Endothelial cell (in vitro differentiated cells): ENCODE data around the gene WNK2. TPM values are rescaled to one million over a fixed set of nuclear protein-coding genes. Genes with fewer than 3 reads are reported as not detected.
"Not testable (repeated sequence)": the region's sequence is repeated elsewhere in the genome, so short reads cannot be mapped to it uniquely, and the experiment has no call there.

ENCODE experiments used
- DNase-seq: peaks from one replicate; pipeline ENCODE4 v3.0.0; 2021; ENCODE audit warnings: low spot score
- H3K27ac Mint-ChIP-seq: one replicate; pipeline ENCODE4 v1.8.0; 2021; ENCODE audit warnings: mixed read lengths, inconsistent platforms; ENCODE audit not compliant: unreplicated experiment
- H3K27me3 Mint-ChIP-seq: one replicate; pipeline ENCODE4 v1.8.0; 2021; ENCODE audit warnings: mild to moderate bottlenecking, moderate library complexity, mixed read lengths, inconsistent platforms; ENCODE audit not compliant: unreplicated experiment
- H3K36me3 Mint-ChIP-seq: one replicate; pipeline ENCODE4 v1.8.0; 2021; ENCODE audit warnings: mild to moderate bottlenecking, low read depth, mixed read lengths, inconsistent platforms; ENCODE audit not compliant: unreplicated experiment
- H3K4me1 Mint-ChIP-seq: one replicate; pipeline ENCODE4 v1.8.0; 2021; ENCODE audit warnings: mild to moderate bottlenecking, mixed read lengths, inconsistent platforms; ENCODE audit not compliant: unreplicated experiment
- H3K4me3 Mint-ChIP-seq: one replicate; pipeline ENCODE4 v1.8.0; 2021; ENCODE audit warnings: mild to moderate bottlenecking, mixed read lengths, inconsistent platforms; ENCODE audit not compliant: unreplicated experiment
- H3K9me3 Mint-ChIP-seq: one replicate; pipeline ENCODE4 v1.8.0; 2021; ENCODE audit warnings: mixed read lengths, inconsistent platforms; ENCODE audit not compliant: unreplicated experiment
- total RNA-seq: library from RNA; stranded (reverse); fragmentation: NEBNext Ultra II Directional; extraction: Animal tissue kit (Norgen Biotek cat#: 25700); gene quantifications from one replicate; pipeline ENCODE4 v1.2.1, GENCODE V29; 2021; ENCODE audit not compliant: unreplicated experiment
- TF ChIP-seq, protein P1 (sequence below): fragments of 200-600 bp; sonication (generic); IDR thresholded peaks from one replicate; pipeline ENCODE4 v1.5.0; 2021; ENCODE audit warnings: antibody characterized with exemption; ENCODE audit not compliant: unreplicated experiment

The WNK2 gene
- total RNA-seq, 1 donor from 2014 or later = 0.82 TPM

DNA sequence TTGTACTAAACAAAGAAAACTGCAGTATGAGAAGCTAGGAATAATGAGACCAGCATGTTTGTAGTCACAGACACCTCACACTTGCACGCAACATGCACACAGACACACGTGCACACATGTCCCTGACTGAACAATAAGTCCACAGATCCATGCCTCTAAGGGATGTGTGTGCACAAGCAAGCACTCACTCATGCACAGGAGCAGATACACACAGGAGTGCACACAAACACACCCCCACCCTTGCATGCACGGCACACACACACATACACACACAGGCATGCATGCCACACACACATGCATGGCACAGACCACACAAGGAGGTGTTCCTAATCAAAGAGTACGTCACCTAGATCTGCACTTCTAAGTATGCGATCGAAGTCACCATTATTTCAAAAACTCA, 156.2 kb downstream of the WNK2 start:
- no peak for DNase-seq
- TF ChIP-seq, protein P1, sequence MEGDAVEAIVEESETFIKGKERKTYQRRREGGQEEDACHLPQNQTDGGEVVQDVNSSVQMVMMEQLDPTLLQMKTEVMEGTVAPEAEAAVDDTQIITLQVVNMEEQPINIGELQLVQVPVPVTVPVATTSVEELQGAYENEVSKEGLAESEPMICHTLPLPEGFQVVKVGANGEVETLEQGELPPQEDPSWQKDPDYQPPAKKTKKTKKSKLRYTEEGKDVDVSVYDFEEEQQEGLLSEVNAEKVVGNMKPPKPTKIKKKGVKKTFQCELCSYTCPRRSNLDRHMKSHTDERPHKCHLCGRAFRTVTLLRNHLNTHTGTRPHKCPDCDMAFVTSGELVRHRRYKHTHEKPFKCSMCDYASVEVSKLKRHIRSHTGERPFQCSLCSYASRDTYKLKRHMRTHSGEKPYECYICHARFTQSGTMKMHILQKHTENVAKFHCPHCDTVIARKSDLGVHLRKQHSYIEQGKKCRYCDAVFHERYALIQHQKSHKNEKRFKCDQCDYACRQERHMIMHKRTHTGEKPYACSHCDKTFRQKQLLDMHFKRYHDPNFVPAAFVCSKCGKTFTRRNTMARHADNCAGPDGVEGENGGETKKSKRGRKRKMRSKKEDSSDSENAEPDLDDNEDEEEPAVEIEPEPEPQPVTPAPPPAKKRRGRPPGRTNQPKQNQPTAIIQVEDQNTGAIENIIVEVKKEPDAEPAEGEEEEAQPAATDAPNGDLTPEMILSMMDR = no peak
- Mint-ChIP-seq H3K9me3 (peaks cover 10% of the 10 kb centered on the region), H3K4me3 (no peak overlapping the region), H3K36me3 (peaks cover 25% of the 10 kb centered on the region), H3K4me1 (no peaks in the 10 kb centered on the region), H3K27ac (no peak overlapping the region), H3K27me3 (peaks cover 6% of the 10 kb centered on the region)

DNA sequence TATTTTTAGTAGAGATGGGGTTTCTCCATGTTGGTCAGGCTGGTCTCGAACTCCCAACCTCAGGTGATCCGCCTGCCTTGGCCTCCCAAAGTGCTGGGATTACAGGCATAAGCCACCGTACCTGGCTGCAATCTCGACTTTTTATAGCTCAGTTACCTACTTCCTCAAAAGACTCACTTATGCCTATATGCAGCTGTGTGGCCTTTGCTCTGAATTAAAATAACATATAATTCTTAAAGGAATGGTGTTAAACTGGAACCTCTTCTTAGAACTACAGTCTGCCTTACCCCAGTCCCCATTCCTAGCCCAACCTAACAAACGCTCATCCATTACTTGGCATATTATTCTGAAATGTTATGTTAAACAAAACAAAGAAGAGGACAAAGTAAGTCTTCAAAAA, 157.9 kb downstream of the WNK2 start:
- Mint-ChIP-seq H3K36me3 (peaks cover 24% of the 10 kb centered on the region), H3K9me3 (peaks cover 10% of the 10 kb centered on the region)
- not testable (repeated sequence) for DNase-seq, H3K27ac Mint-ChIP-seq, H3K27me3 Mint-ChIP-seq, H3K4me1 Mint-ChIP-seq, H3K4me3 Mint-ChIP-seq

DNA sequence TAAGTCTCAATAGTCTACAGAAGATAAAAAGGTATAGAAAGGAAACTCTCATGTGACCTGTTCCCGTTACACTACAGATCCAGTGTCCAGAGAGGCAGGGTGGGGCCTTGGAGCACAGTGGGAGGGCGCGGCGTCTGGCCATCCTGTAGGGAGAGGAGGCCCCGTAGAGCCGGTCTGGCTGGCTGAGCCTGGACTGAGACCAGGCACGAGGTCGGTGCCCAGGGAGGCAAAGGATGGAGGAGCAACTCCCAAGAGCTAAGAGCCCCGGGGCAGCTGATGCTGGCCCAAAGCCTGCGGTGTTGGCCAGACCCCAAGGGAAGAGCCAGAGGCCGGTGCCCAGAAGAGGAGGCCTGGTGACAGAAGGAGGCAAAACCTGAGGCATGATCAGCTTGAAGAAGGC, 158.5 kb downstream of the WNK2 start:
- H3K4me3 Mint-ChIP-seq, H3K4me1 Mint-ChIP-seq, H3K27me3 Mint-ChIP-seq, DNase-seq, H3K27ac Mint-ChIP-seq: not testable (repeated sequence)
- Mint-ChIP-seq H3K9me3 (peaks cover 10% of the 10 kb centered on the region), H3K36me3 (peaks cover 18% of the 10 kb centered on the region)

DNA sequence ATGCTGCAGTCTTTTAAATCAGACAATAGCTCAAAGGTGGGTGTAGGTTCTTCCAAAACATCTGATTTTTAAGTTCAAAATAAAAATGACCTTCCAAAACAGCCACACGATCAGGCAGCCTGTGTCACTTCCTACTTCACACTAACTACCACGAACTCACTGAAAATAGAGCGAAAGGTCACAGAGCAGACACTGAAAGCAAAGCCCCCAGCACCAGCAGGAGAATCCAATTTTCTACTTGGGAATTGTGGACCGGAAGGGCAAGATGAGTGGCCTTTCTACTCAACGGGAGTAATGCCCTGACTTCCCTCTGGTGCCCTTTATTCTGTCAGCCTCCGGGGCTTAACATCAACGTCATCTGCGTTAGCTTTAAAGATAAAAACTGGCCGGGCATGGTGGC, 159.7 kb downstream of the WNK2 start:
- DNase-seq = no peak
- Mint-ChIP-seq H3K36me3 (peaks cover 13% of the 10 kb centered on the region), H3K27ac (no peak overlapping the region), H3K4me3 (no peak overlapping the region), H3K9me3 (peaks cover 4% of the 10 kb centered on the region), H3K4me1 (peaks cover 4% of the 10 kb centered on the region), H3K27me3 (peaks cover 8% of the 10 kb centered on the region)
- TF ChIP-seq, protein P1 = no peak

DNA sequence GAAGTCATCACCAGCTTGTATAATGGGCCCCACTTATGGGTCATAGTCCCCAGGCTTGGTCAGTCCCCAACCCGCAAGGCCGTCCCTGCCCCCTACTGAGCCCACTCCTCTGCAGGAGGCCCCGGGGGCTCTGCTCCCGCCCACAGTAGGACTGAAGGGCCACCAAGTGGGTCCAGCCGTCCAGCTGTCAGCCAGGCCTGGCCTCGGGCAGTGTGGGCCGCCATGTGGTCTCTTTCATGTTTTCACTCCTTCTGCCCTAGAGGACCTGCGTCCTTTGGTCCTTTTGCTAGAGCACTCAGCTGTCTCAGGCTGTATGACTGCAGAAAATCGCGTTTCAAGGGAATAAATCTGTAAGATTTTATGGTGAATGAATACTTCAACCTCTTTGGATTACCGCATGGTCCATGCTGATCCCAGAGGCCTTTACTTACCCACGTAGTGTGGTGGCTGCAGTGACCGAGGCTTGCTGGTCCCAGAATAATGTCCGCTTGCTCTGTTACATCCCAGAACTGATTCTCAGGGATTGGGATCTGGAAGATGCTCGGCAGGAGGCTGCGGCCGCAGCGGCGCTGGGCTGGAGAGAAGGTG, 161.8 kb downstream of the WNK2 start:
- Mint-ChIP-seq H3K4me1 (peaks cover 4% of the 10 kb centered on the region), H3K27me3 (peaks cover 9% of the 10 kb centered on the region)

More for the DNA sequence above, 161.8 kb downstream of the WNK2 start:
- Mint-ChIP-seq H3K27ac (no peak overlapping the region), H3K9me3 (no peaks in the 10 kb centered on the region), H3K4me3 (peak overlapping the region; percentile 21), H3K36me3 (peaks cover 4% of the 10 kb centered on the region)
- TF ChIP-seq, protein P1 = no peak
- no peak for DNase-seq
